ENCODE results near the gene MFAP2. TPM values are rescaled to one million over a fixed set of nuclear protein-coding genes. Genes with fewer than 3 reads are reported as not detected.

Gene MFAP2
- total and polyA plus RNA-seq, 2 experiments from 2014 or later: 129 to 255 TPM

GRCh38 chr1:16991571-16991970 is 11.2 kb upstream of the MFAP2 start (continued):
- TF ChIP-seq CREB1 (CRISPR knock-in tag; IDR thresholded peaks at IDR 0.05; ENCODE audit: low read depth): no peak
- no peak for TF ChIP-seq POLR2AphosphoS5 (IDR thresholded peaks at IDR 0.05; ENCODE audit: low read depth)

- no peak overlapping the region for H2AFZ ChIP-seq
- no peak overlapping the region for H3K4me3 ChIP-seq
- no peak overlapping the region for H3K4me2 ChIP-seq
- Mint-ChIP-seq H3K4me1 (peaks cover 5% of the 10 kb centered on the region; the same call in 1 of the 3 replicates), H3K27me3 (ENCODE audit: insufficient read depth, low read depth, poor library complexity) (peaks cover 6% of the 10 kb centered on the region), H3K36me3 (ENCODE audit: low read depth) (peaks cover 6% of the 10 kb centered on the region; the same call in 1 of the 3 replicates), H3K4me3 (no peak overlapping the region), H3K9me3 (no peaks in the 10 kb centered on the region), H3K27ac (no peak overlapping the region)
- H3F3A ChIP-seq (replicated peaks; ENCODE audit: low read depth): no peaks in the 10 kb centered on the region
- H3K36me3 ChIP-seq (ENCODE audit: insufficient read depth): no peaks in the 10 kb centered on the region
- DNase-seq (ENCODE audit: low spot score) (no peak), ATAC-seq (no peak)
- H3K27ac ChIP-seq (ENCODE audit: low read depth): no peak overlapping the region
- H4K20me1 ChIP-seq (replicated peaks; ENCODE audit: insufficient read depth): no peaks in the 10 kb centered on the region
- no peak for TF ChIP-seq ZNF462 (CRISPR knock-in tag; IDR thresholded peaks at IDR 0.05)
- TF ChIP-seq, protein P1, sequence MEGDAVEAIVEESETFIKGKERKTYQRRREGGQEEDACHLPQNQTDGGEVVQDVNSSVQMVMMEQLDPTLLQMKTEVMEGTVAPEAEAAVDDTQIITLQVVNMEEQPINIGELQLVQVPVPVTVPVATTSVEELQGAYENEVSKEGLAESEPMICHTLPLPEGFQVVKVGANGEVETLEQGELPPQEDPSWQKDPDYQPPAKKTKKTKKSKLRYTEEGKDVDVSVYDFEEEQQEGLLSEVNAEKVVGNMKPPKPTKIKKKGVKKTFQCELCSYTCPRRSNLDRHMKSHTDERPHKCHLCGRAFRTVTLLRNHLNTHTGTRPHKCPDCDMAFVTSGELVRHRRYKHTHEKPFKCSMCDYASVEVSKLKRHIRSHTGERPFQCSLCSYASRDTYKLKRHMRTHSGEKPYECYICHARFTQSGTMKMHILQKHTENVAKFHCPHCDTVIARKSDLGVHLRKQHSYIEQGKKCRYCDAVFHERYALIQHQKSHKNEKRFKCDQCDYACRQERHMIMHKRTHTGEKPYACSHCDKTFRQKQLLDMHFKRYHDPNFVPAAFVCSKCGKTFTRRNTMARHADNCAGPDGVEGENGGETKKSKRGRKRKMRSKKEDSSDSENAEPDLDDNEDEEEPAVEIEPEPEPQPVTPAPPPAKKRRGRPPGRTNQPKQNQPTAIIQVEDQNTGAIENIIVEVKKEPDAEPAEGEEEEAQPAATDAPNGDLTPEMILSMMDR (conservative IDR thresholded peaks at IDR 0.05; ENCODE audit: low read depth in 2 of 2): no peak
- no peak for TF ChIP-seq ZNF114 (CRISPR knock-in tag; IDR thresholded peaks at IDR 0.05)
- no peak for TF ChIP-seq JUNB (IDR thresholded peaks at IDR 0.05; ENCODE audit: unreplicated experiment)
- no peak for TF ChIP-seq CREB1 (CRISPR knock-in tag; IDR thresholded peaks at IDR 0.05; ENCODE audit: low read depth)
- TF ChIP-seq EZH2 (IDR thresholded peaks at IDR 0.05; ENCODE audit: low read depth, unreplicated experiment): no peak
- no peak for TF ChIP-seq REST (IDR thresholded peaks at IDR 0.05; ENCODE audit: unreplicated experiment)
- no peaks in the 10 kb centered on the region for H3K79me2 ChIP-seq (replicated peaks; ENCODE audit: insufficient read depth)
- no peaks in the 10 kb centered on the region for H3K9me2 ChIP-seq (ENCODE audit: insufficient read depth)
- H3K4me1 ChIP-seq (ENCODE audit: insufficient read depth): no peaks in the 10 kb centered on the region
- H3K27me3 ChIP-seq (ENCODE audit: insufficient read depth): no peaks in the 10 kb centered on the region
Measured at GRCh38 chr1:16989676-16990391, 9.4 kb upstream of the MFAP2 start.
